HepG2 (cell line): ENCODE measurements around the gene NOP14. TPM values are rescaled to one million over a fixed set of nuclear protein-coding genes. Genes with fewer than 3 reads are reported as not detected.

Source experiments
- FOXM1 ChIP-seq: sonication (generic); formaldehyde crosslinking; IDR thresholded peaks from 2 replicates; pipeline ENCODE4 v1.5.0; 2020; ENCODE audit warnings: missing genetic modification reagents
- HOMEZ ChIP-seq: IDR thresholded peaks from 2 replicates; pipeline ENCODE4 v1.6.1; 2016; ENCODE audit warnings: low read depth
- MAZ ChIP-seq, 2 experiments: sonication (generic) in 1 of 2; formaldehyde crosslinking in 1 of 2; IDR thresholded peaks; 2 replicates each; pipeline versions ENCODE4 v1.5.0 to v1.6.1; 2012 to 2020; ENCODE audit warnings: low read depth in 2 of 2, mild to moderate bottlenecking in 2 of 2, borderline replicate concordance in 1 of 2, improper control_type of control experiment in 1 of 2, low read length in 1 of 2, missing genetic modification reagents in 1 of 2, moderate library complexity in 1 of 2
- SNRNP70 ChIP-seq: fragments of 200-400 bp; formaldehyde crosslinking; IDR thresholded peaks from 2 replicates; pipeline ENCODE4 v1.6.1; 2017; ENCODE audit warnings: mild to moderate bottlenecking, low read depth, low read length, moderate library complexity
- ZNF232 ChIP-seq: sonication (generic); formaldehyde crosslinking; IDR thresholded peaks from 2 replicates; pipeline ENCODE4 v1.4.0; 2020; ENCODE audit warnings: missing genetic modification reagents, borderline replicate concordance
- ZNF646 ChIP-seq: sonication (generic); formaldehyde crosslinking; IDR thresholded peaks from 2 replicates; pipeline ENCODE4 v1.9.0; 2021; ENCODE audit warnings: mild to moderate bottlenecking, missing genetic modification reagents
- ZNF782 ChIP-seq: sonication (generic); formaldehyde crosslinking; IDR thresholded peaks from 2 replicates; pipeline ENCODE4 v1.4.0; 2020; ENCODE audit warnings: missing genetic modification reagents, mild to moderate bottlenecking, borderline replicate concordance
- ZSCAN5A ChIP-seq: sonication (generic); formaldehyde crosslinking; IDR thresholded peaks from 2 replicates; pipeline ENCODE4 v1.8.0; 2022; ENCODE audit warnings: mild to moderate bottlenecking, missing genetic modification reagents, borderline replicate concordance
- polyA plus RNA-seq, 8 experiments: library from polyadenylated mRNA; depleted of rRNA in 3 of 8; stranded (reverse) in 7 of 8; unstranded in 1 of 8; fragments of >200 nt; fragmentation: Illumina TruSeq in 4 of 8; extraction: Trizol in 4 of 8; gene quantifications; 2 replicates each; pipeline versions ENCODE4 v1.2.1 to v1.2.3, GENCODE V29; 2011 to 2016; ENCODE audit warnings: low read depth in 4 of 8, missing spikeins in 1 of 8, mixed read lengths in 1 of 8; ENCODE audit not compliant: insufficient read depth in 1 of 8
- total RNA-seq, 5 experiments: library from RNA; depleted of rRNA; stranded (reverse); fragments of >200 nt; fragmentation: Illumina TruSeq; extraction: Trizol; gene quantifications; 2 replicates each; pipeline ENCODE4 v1.2.3, GENCODE V29; 2016; ENCODE audit warnings: low read depth in 1 of 5

NOP14 gene
- total and polyA plus RNA-seq, 2 of the 13 experiments (the other 11 are each of a cell fraction or from before 2014, with no cell fraction given), result 6.9 to 47.9 TPM

GRCh38 chr4:2963175-2963965 is at the start of gene NOP14, which contains the start of gene GRK4 (continued):
- TF ChIP-seq ZNF646 (CRISPR knock-in tag) (no peak), MAZ (IDR thresholded peaks at IDR 0.05; ENCODE audit: borderline replicate concordance, low read depth, low read length) (0 out of 2 replicates have a peak, but pooled peaks have one; percentile 27), MAZ (CRISPR knock-in tag; IDR thresholded peaks at IDR 0.05; ENCODE audit: low read depth) (peak; percentile 84), HOMEZ (CRISPR knock-in tag) (0 out of 2 replicates have a peak, but pooled peaks have one; percentile 43), ZNF782 (CRISPR knock-in tag) (peak; percentile 98), ZNF232 (CRISPR knock-in tag) (no peak; the same call in 1 of the 2 replicates), SNRNP70 (no peak), FOXM1 (no peak), ZSCAN5A (peak; percentile 95; the same call in 1 of the 2 replicates)
